Upper lobe of left lung (tissue), 4 donors: Measurements from ENCODE around the gene TCL1B.

Experiments
- EP300 ChIP-seq, 4 donors: sonication (generic); formaldehyde crosslinking; IDR thresholded peaks; one replicate each; pipeline ENCODE4 v1.5.1; 2017; ENCODE audit warnings: antibody characterized with exemption in 4 of 4, control low read depth in 2 of 4
- POLR2A ChIP-seq, 4 donors: fragments of 450-650 bp; IDR thresholded peaks; one replicate each; pipeline ENCODE4 v1.5.1; 2016 to 2017; ENCODE audit warnings: antibody characterized with exemption in 4 of 4, mild to moderate bottlenecking in 2 of 4
- TF ChIP-seq, protein P1 (sequence below), 6 experiments: fragments of 450-650 bp in 4 of 6; fragments of 200-600 bp in 2 of 6; sonication (generic) in 2 of 6; IDR thresholded peaks; one replicate each; pipeline ENCODE4 v1.5.1; 2016 to 2019; ENCODE audit warnings: antibody characterized with exemption in 6 of 6

DNA sequence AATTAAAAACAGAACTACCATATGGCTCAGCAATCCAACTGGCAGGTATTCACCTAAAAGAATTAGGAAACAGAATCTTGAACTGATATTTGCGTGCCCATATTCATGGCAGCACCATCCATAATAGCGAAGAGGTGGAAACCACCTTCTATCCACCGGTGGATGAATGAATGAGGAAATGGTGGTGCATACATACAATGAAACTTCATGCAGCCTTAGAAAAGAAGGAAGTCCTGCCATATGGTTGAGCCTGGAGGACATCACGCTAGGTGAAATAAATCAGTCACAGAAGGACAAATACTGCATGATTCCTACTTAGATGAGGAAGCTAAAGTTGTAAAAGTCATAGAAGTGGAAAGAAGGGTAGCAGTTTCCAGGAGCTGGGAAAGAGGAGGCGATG, 21.1 kb downstream of the TCL1B start:
- TF ChIP-seq, protein P1, sequence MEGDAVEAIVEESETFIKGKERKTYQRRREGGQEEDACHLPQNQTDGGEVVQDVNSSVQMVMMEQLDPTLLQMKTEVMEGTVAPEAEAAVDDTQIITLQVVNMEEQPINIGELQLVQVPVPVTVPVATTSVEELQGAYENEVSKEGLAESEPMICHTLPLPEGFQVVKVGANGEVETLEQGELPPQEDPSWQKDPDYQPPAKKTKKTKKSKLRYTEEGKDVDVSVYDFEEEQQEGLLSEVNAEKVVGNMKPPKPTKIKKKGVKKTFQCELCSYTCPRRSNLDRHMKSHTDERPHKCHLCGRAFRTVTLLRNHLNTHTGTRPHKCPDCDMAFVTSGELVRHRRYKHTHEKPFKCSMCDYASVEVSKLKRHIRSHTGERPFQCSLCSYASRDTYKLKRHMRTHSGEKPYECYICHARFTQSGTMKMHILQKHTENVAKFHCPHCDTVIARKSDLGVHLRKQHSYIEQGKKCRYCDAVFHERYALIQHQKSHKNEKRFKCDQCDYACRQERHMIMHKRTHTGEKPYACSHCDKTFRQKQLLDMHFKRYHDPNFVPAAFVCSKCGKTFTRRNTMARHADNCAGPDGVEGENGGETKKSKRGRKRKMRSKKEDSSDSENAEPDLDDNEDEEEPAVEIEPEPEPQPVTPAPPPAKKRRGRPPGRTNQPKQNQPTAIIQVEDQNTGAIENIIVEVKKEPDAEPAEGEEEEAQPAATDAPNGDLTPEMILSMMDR (IDR thresholded peaks at IDR 0.05) = no peak
- no peak for TF ChIP-seq POLR2A (IDR thresholded peaks at IDR 0.05)
- no peak for TF ChIP-seq EP300 (IDR thresholded peaks at IDR 0.05)
